GM18951 (cell line): Measurements from ENCODE around the gene FRMD7.
"Not testable (repeated sequence)": the region's sequence is repeated elsewhere in the genome, so short reads cannot be mapped to it uniquely, and the experiment has no call there.

Experiments used
- POLR2A ChIP-seq: IDR thresholded peaks from 4 replicates; pipeline ENCODE4 v1.6.1; 2011; ENCODE audit warnings: mild to moderate bottlenecking; ENCODE audit not compliant: insufficient read length, insufficient read depth; ENCODE audit errors: extremely low read depth
- in situ Hi-C: fragments of 300-500 bp; cut with MboI; formaldehyde crosslinking; loops from one replicate; pipeline ENCODE4 v1.12.0; 2022; ENCODE audit warnings: low sequenced_read_pairs, mixed read lengths, inconsistent platforms; ENCODE audit not compliant: unreplicated experiment

FRMD7 gene

DNA sequence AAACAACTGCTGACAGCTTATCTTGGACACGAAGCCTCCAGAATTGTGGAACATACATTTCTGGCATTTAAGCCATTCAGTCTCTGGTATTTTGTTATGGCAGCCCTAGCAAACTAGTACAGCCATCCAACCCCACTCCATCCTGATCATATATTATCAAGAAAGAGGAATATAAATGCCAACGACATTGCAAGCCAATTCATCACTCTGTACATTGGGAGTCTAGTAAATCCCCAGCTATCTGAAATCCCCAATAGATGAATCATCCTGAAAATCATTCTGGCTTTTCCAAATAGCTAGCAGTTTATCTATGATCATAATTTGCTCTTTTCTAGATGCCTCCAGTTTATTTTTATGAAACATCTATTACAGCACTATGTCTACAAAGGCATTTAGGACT, 41.1 kb downstream of the FRMD7 start:
- TF ChIP-seq POLR2A, result no peak
- in situ Hi-C loops, result loop anchor here (25.0 kb wide), 1 partner anchor 526 kb away; no protein-coding TSS in a partner anchor

DNA sequence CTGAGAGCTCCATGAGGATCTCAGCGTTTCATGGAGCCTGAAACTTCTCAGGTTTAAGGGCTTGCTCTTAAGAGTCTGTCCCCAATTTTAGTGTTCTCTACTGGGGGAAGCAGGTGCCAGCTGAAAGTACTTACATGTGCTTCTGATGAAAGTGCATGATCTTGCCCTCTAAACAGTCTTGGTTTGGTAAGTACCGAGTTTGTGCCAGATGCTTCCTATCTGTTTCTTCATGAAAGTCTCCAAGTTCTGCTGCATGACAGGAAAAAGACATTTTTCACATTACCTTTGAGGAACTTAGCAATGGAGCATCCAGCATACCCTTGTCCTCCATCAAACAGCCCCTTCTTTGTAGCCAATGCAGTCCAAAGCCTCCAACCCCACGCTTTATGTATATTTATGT, 42.0 kb downstream of the FRMD7 start:
- in situ Hi-C loops, result loop anchor here (25.0 kb wide), 1 partner anchor 527 kb away; no protein-coding TSS in a partner anchor
- TF ChIP-seq POLR2A, result no peak

DNA sequence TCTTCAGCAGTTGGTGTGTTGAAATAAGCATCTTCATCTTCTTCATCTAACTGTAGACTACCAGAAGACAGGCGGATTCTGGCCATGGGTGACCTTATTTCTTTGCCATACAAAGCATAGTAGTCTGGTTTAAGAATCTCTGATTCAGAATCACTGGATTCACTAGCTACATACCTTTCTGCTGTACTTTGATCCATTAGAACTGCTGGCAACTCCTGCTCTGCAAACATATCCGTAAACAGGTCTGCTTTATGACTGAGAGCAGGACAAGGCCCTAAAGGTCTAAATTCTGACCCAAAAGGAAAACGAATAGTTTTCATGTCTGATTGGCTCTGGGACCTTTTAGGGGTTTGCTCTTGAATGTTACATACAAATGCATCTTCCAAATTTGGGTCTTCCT, 49.9 kb downstream of the FRMD7 start:
- TF ChIP-seq POLR2A, result no peak
- in situ Hi-C loops, result loop anchor here (25.0 kb wide), 1 partner anchor 534 kb away; no protein-coding TSS in a partner anchor

DNA sequence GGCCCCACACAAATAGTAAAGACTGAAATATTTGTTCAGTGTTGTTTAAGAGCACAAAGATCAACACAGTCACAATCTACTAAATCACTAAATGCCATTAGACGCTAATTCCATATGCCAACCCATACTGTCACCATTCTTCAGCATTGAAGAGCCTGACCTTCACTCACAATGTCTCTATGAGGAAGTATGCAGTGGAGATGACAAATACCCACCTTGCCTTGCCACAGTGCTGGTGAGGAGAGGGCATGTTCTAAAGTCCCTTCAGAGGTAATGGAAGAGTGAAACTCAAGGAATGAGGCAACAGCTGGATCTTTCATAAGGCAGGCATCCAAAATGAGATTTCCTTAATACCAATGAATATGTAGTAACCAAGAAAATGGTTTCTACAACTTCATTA, 50.4 kb downstream of the FRMD7 start:
- in situ Hi-C loops, result loop anchor here (25.0 kb wide), 1 partner anchor 535 kb away; no protein-coding TSS in a partner anchor
- TF ChIP-seq POLR2A, result no peak

DNA sequence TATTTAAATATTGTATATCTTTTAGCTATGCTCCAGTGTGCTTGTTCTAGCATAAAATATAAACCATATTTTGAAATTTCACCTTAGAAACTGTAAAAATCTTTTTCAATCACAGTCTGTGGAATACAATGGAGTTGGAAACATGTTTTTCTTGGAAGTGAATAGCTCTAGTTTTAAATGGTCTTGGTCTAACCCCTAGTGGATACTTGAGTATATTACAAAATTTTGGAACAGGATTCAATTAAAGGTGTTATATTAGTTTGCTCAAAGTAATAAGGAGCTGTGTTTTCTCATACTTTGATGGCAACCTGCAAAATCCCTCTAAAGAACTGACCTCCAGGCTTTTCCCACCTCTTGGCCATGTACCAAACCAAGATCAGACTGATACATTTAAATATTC, 56.6 kb downstream of the FRMD7 start:
- no peak for TF ChIP-seq POLR2A
- in situ Hi-C loops, result no loop called here

DNA sequence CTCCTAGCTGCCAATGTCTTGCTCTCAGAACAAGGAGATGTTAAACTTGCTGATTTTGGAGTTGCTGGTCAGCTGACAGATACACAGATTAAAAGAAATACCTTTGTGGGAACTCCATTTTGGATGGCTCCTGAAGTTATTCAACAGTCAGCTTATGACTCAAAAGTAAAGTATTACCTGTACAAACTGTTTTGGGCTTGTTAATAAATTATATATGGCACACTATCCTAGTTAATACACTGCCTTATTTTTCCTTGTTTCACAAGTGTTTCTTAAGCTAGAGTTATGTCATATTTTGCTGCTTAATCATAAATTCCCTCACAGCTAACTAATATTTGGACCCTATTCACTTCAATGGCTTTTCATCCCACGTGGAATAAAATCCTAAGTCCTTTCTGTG, 59.4 kb downstream of the FRMD7 start:
- in situ Hi-C loops, result no loop called here
- no peak for TF ChIP-seq POLR2A

DNA sequence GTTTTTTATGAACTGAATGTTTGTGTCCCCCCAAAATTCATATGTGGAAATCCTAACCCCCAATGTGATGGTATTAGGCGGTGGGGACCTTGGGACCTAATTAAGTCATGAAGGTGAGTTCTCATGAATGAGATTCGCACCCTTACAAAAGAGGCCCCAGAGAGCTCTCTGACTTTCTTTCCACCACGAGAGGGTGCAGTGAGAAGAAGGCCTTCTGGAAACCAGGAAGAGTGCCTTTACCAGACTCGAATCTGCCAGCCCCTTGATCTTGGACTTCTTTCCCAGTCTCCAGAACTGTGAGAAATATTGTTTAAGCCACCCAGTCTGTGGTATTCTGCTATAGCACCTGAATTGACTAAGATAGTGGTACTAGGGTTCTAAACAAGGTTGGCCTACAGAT, 64.0 kb downstream of the FRMD7 start:
- in situ Hi-C loops, result no loop called here
- no peak for TF ChIP-seq POLR2A

DNA sequence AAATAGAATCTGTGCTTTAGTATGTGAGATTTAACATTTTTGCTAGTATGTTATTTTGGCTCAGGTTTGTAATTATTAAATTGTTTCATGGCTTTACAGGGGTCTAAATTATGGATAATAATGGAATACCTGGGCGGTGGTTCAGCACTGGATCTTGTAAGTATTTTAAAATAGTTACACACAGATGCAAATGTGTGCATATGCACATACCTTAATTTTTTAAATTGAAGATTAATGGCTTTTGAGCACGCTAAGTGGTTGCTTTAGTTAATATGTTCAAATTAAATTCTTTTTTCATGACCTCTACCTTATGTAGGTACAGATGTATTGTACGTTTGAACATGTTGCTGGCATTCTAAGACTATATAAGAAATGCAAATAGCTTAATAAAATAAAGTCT, 64.5 kb downstream of the FRMD7 start:
- TF ChIP-seq POLR2A, result no peak
- in situ Hi-C loops, result no loop called here

DNA sequence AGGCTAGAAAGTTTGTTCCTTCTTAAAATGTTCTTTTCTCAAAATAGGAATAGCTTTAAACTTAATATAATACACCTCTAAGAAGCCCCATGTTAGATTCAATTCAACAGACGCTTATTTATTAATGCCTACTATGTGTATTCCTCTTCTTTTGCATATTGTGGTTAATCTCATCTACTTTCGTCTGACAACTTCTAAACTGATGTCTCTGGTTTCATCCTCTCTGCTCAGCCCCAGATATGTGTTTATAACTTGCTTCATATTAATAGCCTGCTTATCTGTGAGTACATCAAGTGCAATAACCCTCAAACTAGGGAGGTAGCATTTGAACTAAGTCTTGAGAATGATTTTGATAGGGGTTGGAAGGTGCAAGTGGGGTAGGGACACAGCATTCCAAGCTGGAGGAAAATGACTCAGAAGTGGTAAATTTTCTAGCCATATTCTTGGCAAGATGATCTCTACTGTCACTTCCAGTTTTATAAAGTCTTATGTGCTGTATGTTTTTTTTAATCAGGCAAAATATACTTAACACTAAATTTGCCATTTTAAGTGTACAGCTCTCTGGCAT, 67.8 kb downstream of the FRMD7 start:
- TF ChIP-seq POLR2A, result no peak

DNA sequence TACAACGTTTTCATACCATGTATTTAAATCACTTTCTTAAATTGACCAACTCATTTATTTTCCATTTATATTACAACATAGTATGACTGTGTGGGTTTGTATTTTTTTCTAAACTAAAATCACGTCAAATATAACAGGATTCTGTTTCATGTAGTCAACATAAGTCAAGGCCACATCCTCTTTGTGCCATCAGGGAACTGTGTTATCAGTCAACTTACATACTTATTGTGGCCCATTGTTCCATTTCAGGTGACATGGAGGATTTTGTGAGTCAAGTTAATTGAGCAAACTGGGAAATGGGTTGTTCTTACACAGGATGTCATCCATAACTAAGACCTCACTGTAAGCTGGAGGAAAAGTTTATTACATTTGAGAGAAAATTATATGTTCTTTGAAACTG, 68.8 kb downstream of the FRMD7 start:
- in situ Hi-C loops, result no loop called here
- TF ChIP-seq POLR2A, result no peak

More for the DNA sequence above, 67.8 kb downstream of the FRMD7 start:
- in situ Hi-C loops, result no loop called here

DNA sequence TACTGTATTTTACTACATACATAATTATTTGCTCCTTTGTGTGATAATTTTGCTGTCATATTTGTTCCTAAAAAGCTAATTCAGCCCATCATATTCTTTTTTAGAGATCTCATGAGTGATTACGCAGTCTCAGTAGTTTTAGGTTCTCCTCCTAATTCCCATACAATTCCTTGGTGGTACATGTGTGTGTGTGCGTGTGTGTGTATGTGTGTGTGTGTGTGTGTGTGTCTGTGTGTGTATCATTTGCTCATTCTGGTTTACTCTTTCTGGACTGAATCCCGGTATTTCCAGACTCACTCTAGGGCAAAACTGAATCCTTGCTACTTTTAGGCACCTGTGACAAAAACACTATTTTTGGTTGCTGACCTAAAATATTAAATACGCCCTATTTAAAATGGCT, 69.8 kb downstream of the FRMD7 start:
- in situ Hi-C loops, result no loop called here
- TF ChIP-seq POLR2A, result no peak

DNA sequence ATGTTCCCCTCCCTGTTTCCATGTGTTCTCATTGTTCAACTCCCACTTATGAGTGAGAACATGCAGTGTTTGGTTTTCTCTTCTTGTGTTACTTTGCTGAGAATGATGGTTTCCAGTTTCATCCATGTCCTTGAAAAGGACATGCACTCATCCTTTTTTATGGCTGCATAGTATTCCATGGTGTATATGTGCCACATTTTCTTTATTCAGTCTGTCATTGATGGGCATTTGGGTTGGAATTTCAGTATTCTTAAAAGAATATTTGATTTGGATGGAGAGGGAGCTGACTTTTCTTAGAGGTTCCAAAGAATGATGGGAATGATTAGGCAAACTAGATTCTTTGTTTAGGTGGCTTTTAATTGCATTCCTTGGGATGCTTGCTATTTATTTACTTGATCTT, 76.0 kb downstream of the FRMD7 start:
- in situ Hi-C loops, result not testable (repeated sequence)

DNA sequence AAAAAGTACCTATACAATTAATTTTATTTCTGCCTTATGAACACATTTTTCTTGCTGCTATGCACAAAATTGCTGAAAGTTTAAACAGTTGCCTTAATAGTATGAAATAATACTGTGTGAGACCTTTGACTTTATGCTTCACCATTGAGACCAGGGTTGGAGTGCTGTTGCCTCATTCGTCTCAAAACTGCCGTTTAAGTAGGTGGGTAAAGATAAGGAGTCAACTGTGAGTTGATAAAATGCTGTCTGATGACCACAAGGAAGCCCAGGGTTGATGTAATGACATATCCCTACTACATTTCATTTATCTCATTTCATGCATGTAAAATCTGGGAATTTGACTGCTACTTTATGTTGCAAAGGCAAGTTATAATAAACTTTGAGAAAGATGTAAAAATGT, 81.3 kb downstream of the FRMD7 start:
- TF ChIP-seq POLR2A, result no peak
- in situ Hi-C loops, result no loop called here

DNA sequence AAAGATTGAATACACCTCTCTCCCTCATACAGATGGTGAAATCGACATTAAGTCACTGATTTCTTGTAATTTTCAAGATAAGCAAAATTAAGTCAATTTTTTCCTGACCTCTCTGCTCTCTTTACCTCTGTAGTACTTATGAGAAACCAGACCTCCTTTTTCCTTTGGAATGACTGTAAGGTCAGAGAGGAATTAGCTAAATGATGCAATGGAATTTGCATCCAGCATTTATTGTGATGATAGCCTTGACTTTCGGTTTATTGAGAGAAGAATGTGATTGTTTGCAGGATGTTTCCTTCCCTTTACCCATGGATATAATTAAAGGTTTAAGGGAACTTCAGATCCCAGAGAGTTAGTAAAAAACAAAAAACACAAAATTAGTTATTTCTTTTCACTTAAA, 82.4 kb downstream of the FRMD7 start:
- no peak for TF ChIP-seq POLR2A
- in situ Hi-C loops, result no loop called here

DNA sequence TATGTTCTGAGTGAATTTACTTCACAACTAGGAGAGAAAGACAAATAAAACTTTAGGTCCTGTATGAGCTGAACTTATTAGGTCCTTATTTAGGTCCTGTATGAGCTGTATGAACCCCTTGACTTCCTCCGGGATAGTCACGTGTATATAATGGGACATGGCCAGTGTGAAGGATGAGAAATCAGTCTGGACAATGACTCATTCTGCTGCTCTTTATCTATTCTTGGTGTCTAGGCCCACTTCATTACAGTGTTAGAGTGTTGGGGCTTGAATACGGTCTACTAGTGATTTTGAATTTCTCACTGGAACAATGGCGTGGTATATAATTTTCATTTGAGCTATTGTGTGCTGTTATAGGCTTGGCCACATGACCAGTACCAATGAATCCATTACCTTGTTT, 82.9 kb downstream of the FRMD7 start:
- in situ Hi-C loops, result no loop called here
- TF ChIP-seq POLR2A, result no peak

DNA sequence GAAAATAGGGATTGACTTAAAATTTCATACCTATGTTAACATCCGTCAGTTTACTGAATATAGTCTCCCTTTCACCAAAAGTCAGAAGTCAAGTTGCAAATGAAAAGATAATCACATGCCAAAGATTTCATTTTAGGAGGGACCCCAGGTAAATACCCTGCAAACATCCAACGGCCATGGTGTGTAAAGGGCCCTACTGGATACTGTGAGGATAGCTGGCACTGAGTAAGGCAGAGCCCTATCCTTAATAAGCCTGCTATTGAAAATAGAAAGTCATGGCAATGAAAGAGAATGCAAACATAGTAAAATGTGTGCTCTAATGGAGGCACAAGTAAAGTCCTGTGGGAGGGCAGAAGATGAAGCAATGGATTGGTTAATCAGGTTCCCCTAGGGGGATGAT, 83.8 kb downstream of the FRMD7 start:
- no peak for TF ChIP-seq POLR2A
- in situ Hi-C loops, result no loop called here

DNA sequence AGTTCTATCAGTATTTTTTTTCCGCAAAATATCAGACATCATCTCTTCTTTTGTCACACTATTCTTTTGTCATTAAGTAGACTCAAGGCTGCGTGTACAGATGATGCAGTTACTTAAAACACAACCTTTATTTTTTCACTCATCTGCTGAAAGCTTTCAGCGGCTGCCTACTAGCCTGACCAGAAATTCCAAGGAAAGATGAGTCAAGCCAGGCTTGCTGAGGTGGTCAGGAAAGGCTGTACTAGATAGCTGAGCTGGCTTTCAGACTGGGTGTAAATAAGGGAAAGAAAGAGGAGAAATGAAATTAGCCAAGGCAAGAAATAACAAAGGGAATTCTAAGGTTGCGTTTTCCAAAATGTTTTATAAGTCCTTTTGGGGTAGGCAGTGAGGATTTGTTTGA, 86.8 kb downstream of the FRMD7 start:
- no peak for TF ChIP-seq POLR2A
- in situ Hi-C loops, result no loop called here
